Measurements from ENCODE around the gene AKT3.

AKT3 gene

DNA sequence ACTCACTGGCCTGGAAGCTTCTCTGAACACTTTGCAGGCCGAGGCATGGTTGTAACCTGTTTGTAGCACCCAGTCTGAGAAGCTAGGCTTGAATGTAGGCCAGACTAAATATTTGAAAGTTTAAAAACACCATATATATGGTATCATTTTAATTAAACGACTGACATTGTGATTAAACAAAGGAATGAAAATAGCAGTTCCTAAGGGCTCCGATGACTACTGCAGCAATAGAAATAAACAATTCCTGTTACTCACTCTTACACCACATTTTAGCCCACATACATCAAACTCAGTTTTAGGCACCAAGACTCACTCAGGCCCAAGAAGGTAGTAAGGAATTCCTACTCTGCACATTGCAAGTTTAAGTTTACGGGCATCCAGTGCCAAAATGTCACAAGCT is 281.2 kb downstream of the AKT3 start:
- H3K4me3 ChIP-seq (ENCODE audit: low read depth, low read length) = no peak overlapping the region
- no peak for DNase-seq (ENCODE audit: low read depth, low spot score)
- TF ChIP-seq, protein P1, sequence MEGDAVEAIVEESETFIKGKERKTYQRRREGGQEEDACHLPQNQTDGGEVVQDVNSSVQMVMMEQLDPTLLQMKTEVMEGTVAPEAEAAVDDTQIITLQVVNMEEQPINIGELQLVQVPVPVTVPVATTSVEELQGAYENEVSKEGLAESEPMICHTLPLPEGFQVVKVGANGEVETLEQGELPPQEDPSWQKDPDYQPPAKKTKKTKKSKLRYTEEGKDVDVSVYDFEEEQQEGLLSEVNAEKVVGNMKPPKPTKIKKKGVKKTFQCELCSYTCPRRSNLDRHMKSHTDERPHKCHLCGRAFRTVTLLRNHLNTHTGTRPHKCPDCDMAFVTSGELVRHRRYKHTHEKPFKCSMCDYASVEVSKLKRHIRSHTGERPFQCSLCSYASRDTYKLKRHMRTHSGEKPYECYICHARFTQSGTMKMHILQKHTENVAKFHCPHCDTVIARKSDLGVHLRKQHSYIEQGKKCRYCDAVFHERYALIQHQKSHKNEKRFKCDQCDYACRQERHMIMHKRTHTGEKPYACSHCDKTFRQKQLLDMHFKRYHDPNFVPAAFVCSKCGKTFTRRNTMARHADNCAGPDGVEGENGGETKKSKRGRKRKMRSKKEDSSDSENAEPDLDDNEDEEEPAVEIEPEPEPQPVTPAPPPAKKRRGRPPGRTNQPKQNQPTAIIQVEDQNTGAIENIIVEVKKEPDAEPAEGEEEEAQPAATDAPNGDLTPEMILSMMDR (IDR thresholded peaks at IDR 0.05; ENCODE audit: insufficient read depth, low read length, missing control alignments) = no peak
- POLR2A ChIA-PET = no interaction called here
- CTCF ChIA-PET = interaction anchor here (1.0 kb wide), 1 partner anchor 91 kb away, joined by 3 read pairs; no protein-coding TSS in a partner anchor

DNA sequence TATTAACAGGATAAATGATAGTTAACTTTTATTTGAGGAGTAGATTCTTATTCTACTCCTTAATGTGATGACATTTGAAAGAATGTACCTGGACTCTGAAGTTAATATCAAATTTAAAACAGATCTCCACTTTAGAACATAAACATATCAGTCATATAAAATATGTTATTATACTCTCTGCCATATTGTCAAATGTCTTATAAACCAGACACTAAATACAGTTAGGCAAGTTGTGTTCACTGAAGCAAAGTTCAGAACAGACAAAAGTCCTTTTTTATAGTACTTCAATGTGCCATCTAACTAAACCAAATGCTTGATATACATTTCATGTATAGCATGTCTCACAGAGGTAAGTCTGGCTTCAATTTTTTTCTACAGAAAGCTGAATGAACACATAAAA is 285.2 kb downstream of the AKT3 start:
- ChIA-PET CTCF (no interaction called here), POLR2A (no interaction called here)
- TF ChIP-seq, protein P1 (IDR thresholded peaks at IDR 0.05; ENCODE audit: insufficient read depth, low read length, missing control alignments) = no peak

DNA sequence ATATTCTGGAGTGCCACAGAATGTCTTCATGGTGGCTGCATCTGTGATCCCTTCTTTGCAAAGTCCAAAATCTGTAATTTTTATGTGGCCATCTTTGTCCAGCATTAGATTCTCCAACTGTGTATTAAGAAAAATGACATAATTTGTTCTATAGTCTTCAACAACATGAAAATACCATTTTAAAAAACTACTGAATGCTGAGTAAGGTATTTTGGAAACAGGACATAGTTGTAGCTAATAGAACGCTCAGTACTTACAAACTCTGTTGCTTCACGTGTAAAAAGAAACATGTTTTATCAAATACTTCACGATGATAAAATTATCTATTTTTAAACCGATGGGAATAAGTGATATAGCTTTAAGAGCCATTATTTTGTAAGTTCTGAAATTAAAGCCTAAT is 286.3 kb downstream of the AKT3 start:
- ChIA-PET CTCF (no interaction called here), POLR2A (no interaction called here)
- TF ChIP-seq, protein P1 (IDR thresholded peaks at IDR 0.05; ENCODE audit: insufficient read depth, low read length, missing control alignments) = no peak
- H3K4me3 ChIP-seq (ENCODE audit: low read depth, low read length) = no peak overlapping the region
- DNase-seq (ENCODE audit: low read depth, low spot score) = no peak

More for the DNA sequence above, 285.2 kb downstream of the AKT3 start:
- no peak for DNase-seq (ENCODE audit: low read depth, low spot score)
- no peak overlapping the region for H3K4me3 ChIP-seq (ENCODE audit: low read depth, low read length)

DNA sequence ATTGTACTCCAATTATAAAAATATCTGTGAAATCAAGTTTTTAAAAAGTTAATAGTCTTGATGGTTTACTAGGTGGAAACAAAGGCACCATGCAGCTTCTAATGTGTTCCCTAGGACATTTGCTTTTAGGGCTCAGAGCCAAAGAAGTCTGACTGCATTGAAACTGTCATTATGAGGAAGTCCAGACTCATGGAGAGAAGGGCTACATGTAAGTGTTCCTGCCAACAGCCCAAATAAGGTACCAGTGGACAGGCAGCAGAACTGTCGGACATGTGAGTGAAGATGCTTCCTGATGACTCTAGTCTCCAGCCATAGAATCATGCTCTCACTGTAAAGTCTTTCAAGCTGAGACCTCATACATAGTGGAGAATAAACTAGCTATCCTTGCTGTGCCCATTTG is 287.6 kb downstream of the AKT3 start:
- no peak overlapping the region for H3K4me3 ChIP-seq (ENCODE audit: low read depth, low read length)
- TF ChIP-seq, protein P1 (IDR thresholded peaks at IDR 0.05; ENCODE audit: insufficient read depth, low read length, missing control alignments) = no peak
- no peak for DNase-seq (ENCODE audit: low read depth, low spot score)
- CTCF ChIA-PET = interaction anchor here (0.9 kb wide), 1 partner anchor 8 kb away, joined by 3 read pairs; no protein-coding TSS in a partner anchor
- POLR2A ChIA-PET = no interaction called here

DNA sequence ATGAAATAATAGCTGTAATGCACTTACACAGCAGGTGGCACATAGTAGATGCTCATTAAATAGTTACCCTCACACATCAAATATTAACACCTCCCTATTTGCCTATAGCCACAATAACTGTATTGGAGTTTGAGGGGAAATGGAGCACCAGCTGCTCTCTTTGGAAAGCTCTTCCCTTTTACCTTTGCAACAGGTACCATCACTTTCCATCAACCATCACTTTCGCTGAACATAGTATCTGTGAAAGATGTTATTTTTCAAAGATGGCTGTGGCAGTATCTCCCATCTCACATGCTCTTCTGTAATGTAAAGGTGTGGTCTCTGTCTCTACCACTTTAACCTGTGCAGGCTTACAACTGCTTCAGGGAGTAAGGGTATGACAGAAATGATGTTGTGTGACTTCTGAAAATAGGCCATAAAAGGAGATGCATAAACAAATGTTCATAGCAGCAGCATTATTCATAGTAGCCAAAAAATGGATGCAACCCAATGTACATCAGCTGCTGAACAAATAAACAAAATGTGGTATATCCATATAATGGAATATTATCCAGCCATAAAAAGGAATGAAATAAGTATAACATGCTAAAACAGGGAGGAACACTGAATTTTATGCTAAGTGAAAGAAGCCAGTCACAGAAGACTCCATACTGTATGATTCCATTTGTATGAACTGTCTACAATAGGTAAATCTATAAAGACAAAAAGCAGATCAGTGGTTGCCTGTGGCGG is 288.3 kb downstream of the AKT3 start:
- no peak for DNase-seq (ENCODE audit: low read depth, low spot score)
- CTCF ChIA-PET = interaction anchor here (0.9 kb wide), 1 partner anchor 9 kb away, joined by 3 read pairs; no protein-coding TSS in a partner anchor
- TF ChIP-seq, protein P1 (IDR thresholded peaks at IDR 0.05; ENCODE audit: insufficient read depth, low read length, missing control alignments) = no peak
- POLR2A ChIA-PET = no interaction called here
- H3K4me3 ChIP-seq (ENCODE audit: low read depth, low read length) = no peak overlapping the region

DNA sequence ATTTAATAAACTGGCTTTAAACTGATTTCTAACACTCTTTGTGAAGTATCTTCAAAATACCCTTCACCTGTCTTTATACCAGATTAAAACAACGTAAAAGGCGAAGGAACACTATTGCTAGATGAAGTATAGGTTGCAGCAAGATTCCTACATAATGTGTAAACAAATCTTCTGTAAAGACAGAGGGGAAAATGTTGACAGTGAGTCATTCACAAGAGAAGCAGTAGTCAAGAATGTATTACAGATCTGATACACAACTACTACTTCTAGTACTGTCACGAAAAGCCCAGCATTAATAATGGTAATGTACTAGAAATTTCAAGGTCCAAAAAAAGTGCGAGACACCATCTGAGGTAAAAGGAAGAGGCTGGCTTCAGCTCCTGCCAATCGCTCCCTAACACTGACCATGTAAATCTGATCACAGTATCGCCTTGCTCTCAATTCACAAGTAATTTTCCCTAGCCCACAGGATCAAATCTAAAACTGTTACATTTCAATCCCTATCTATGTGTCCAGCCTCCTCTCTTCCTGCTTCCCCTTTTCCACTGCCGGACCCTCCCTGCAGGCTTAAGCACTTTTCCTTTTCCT is 290.4 kb downstream of the AKT3 start:
- no peak overlapping the region for H3K4me3 ChIP-seq (ENCODE audit: low read depth, low read length)
- ChIA-PET CTCF (no interaction called here), POLR2A (no interaction called here)
- TF ChIP-seq, protein P1 (IDR thresholded peaks at IDR 0.05; ENCODE audit: insufficient read depth, low read length, missing control alignments) = no peak
- DNase-seq (ENCODE audit: low read depth, low spot score) = no peak

Measured in AG04449 (cell line).